ENCODE data around the gene ASF1B.

ASF1B gene

DNA sequence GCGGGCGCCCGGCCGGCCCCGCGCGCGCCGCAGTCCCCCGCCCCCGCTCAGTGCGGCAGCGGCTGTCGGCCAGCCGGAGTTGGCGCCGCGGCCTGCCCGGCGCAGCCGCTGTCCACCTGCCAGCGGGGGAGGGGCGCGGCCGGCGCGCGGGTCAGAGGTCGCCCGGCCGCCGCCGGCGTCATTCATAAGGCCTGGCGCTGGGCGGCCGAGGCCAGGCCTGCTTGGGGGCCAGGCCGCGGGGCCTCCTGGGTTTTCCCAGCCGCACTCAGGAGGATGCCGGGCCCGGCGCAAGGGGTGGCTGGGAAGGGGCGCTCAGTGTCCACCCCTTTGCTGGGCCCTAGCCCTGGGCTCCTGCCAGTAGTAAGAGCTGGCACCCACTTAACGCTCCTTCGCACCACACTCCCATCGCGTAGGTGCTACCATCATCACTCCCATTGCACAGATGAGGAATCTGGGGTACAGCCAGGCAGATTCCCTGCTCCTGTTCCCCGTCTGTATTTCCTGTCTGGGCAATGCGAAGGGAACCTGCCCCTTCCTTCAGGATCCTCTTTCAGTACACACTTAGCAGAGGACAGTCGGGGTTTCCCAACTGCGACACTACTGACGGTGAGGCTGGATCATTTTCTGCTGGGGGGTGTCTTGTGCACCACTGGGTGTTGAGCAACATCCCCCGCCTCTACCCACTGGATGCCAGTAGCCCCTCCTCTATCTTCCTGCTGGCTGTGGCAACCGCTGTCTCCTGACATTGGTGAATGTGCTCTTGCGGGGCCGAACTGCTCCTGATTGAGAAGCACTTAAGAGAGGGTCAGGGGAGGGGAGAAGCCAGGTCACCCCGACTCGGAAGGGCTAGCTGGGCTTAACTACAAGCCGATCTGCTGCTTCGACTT is 18.0 kb downstream of the ASF1B start:
- TF ChIP-seq ZFX (IDR thresholded peaks at IDR 0.05) (peak; percentile 94; the same call in 1 of the 2 replicates), CTCF (conservative IDR thresholded peaks at IDR 0.05) (no peak)
- peak overlapping the region; percentile 91 for H3K27ac ChIP-seq

GRCh38 chr19:14117668-14118164 is 18.7 kb downstream of the ASF1B start, which contains the start of gene PRKACA:
Gene PRKACA, minus strand, starts transcription at chr19:14117762. Its CDS starts 215 bp downstream, at chr19:14117547.
- TF ChIP-seq CTCF (conservative IDR thresholded peaks at IDR 0.05), result no peak
- no peak for TF ChIP-seq ZFX (IDR thresholded peaks at IDR 0.05)
- H3K27ac ChIP-seq, result peak within 1 kb of the TSS; percentile 91

DNA sequence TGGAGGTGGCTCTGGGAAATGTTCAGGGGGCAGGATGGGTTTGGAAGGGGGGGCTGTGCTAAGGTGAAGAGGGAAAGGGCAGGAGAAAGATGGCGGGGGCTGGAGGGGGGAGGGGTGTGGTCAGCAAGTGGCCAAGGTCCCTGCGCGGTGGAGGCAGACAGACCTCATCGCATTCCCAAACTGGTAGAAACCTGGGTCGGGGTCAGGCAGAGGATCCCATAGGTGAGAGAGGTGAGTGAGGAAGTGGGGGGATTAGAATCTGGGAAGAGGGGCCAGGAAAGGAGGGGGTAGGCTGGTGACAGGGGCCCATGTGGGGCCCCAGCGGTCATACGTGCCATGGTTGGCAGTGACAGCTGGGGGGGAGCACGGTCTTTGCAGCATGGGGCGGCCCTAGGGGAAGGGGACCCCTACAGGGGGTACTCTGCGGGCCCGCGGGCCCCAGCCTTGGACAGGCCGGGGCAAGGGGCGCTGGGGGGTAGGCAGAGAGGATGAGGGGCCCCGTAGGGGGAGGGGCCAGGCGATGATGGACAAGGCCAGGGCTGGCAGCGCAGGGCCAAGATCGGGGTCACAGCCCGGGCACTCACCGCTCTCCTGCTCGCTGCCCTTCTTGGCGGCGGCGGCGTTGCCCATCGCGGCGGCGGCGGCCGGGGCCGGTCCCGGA is 19.3 kb downstream of the ASF1B start:
- H3K27ac ChIP-seq, result peak overlapping the region; percentile 91
- TF ChIP-seq ZFX (IDR thresholded peaks at IDR 0.05) (no peak), CTCF (conservative IDR thresholded peaks at IDR 0.05) (no peak)

- TF ChIP-seq ZFX (IDR thresholded peaks at IDR 0.05) (no peak), CTCF (conservative IDR thresholded peaks at IDR 0.05) (no peak)
- peak overlapping the region; percentile 91 for H3K27ac ChIP-seq
Observed at GRCh38 chr19:14116525-14116917, 19.9 kb downstream of the ASF1B start.

DNA sequence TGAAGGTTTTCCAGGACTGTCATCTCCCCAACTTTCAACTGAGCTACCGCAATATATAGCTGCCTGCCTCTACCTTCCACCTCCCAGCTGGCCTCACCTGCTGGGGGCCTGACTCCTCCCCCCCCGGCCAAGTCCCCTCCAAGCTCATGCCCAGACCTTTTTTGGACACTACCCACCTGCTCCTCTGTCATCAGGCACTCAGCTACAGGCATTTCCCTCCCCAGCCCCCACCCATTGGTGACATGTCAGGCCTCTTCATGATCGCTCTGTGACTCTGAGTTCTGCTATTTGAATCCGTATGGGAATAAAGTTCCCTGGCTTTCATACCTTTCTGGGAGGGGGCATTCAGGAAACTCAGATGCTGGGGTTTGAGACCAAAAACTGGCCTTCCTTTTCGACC is 20.6 kb downstream of the ASF1B start:
- no peak for TF ChIP-seq CTCF (conservative IDR thresholded peaks at IDR 0.05)
- TF ChIP-seq ZFX (IDR thresholded peaks at IDR 0.05), result no peak
- H3K27ac ChIP-seq, result no peak overlapping the region

DNA sequence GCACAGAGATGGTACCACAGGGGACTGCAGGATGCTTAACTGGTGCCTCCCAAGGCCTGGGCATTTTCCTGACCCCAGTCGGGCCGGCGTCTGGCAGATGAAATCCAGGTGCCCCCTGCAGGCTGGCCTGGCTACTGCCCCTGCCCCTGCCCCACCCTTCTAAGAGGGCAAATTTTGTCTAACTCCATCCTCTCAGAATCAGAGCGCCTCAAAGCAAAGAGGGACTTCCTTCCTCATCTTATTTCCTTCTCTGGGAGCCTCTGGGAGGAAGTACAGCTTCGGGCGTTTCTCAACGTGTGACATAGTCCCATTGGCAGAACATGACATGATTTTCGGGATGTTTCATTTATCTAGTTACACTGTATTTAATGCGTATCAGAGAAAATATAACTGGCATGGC is 21.5 kb downstream of the ASF1B start:
- no peak overlapping the region for H3K27ac ChIP-seq
- TF ChIP-seq ZFX (IDR thresholded peaks at IDR 0.05) (no peak), CTCF (conservative IDR thresholded peaks at IDR 0.05) (peak; percentile 72)

- H3K27ac ChIP-seq, result no peak overlapping the region
- TF ChIP-seq CTCF (conservative IDR thresholded peaks at IDR 0.05) (no peak), ZFX (IDR thresholded peaks at IDR 0.05) (no peak)
Observed at GRCh38 chr19:14114439-14114838, 21.9 kb downstream of the ASF1B start.
